Psoas muscle (tissue), 8 donors: ENCODE results near the gene ZDHHC4. TPM values are rescaled to one million over a fixed set of nuclear protein-coding genes. Genes with fewer than 3 reads are reported as not detected.

Experiments
- ATAC-seq, 4 donors: fragments of 200-7000 bp; cut with Tn5 transposase; one replicate each; pipeline ENCODE4 v1.9.1; 2020; ENCODE audit warnings: moderate library complexity in 3 of 4, mild to moderate bottlenecking in 2 of 4
- DNase-seq, 2 donors: peaks; one replicate each; pipeline ENCODE4 v3.0.0-alpha.2; 2020
- H3K27ac ChIP-seq: fragments of 200-600 bp; one replicate; pipeline ENCODE4 v1.8.0; 2022
- H3K27me3 ChIP-seq, 3 donors: fragments of 200-600 bp in 1 of 3; one replicate each; pipeline versions ENCODE4 v1.6.1 to v1.8.0; 2013 to 2022; ENCODE audit warnings: low read length in 2 of 3, mild to moderate bottlenecking in 2 of 3, moderate library complexity in 1 of 3; ENCODE audit not compliant: insufficient read depth in 3 of 3
- H3K36me3 ChIP-seq, 2 donors: fragments of 200-600 bp in 1 of 2; one replicate each; pipeline versions ENCODE4 v1.6.1 to v1.8.0; 2013 to 2022; ENCODE audit warnings: low read depth in 1 of 2, mild to moderate bottlenecking in 1 of 2, moderate library complexity in 1 of 2; ENCODE audit not compliant: insufficient read depth in 1 of 2
- H3K4me1 ChIP-seq: fragments of 200-600 bp; one replicate; pipeline ENCODE4 v1.8.0; 2022
- H3K4me3 ChIP-seq: fragments of 200-600 bp; one replicate; pipeline ENCODE4 v1.8.0; 2022; ENCODE audit warnings: mild to moderate bottlenecking
- H3K9me3 ChIP-seq: fragments of 200-600 bp; one replicate; pipeline ENCODE4 v1.8.0; 2022
- CTCF ChIP-seq: fragments of 200-600 bp; IDR thresholded peaks from one replicate; pipeline ENCODE4 v1.8.0; 2022; ENCODE audit warnings: antibody characterized with exemption
- WGBS, 3 donors: extraction: QIAGEN DNeasy Blood & Tissue Kit; methylation state at CpG; one replicate each; pipeline versions ENCODE4 v1.1.6 to v1.1.7; 2013; 5-methylcytosine and 5-hydroxymethylcytosine counted together
- intact Hi-C, 2 donors: fragments of 100-400 bp; cut with DNase I; formaldehyde crosslinking; loops; one replicate each; pipeline versions ENCODE4 v1.11.0 to v1.14.2; 2022
- polyA plus RNA-seq, 3 donors: library from polyadenylated mRNA; stranded (reverse); fragments of 200-250 nt; gene quantifications; one replicate each; pipeline ENCODE4 v1.2.3, GENCODE V29; 2013
- total RNA-seq, 4 donors: library from RNA; stranded (reverse); fragmentation: NEBNext Ultra II Directional in 2 of 4; extraction: Animal tissue kit (Norgen Biotek cat#: 25700) in 2 of 4; gene quantifications; one replicate each; pipeline versions ENCODE4 v1.2.1 to v1.2.4, GENCODE V29; 2021 to 2023
- donor health status: healthy with polysubstance abuse.
- donor health status: DM: no; HTN: no; CAD: no; lungs with moderate emphysema.
- donor health status: Bipolar disorder and iron deficiency.
- donor health status: healthy.
- donor health status: DM: yes; HTN: yes; CAD: no.
- donor health status: DM: no; HTN: no; CAD: no.
- donor health status: DM: no; HTN: no; CAD: no.
- donor health status: DM: yes; HTN: yes; CAD: no.

ZDHHC4 gene
- total and polyA plus RNA-seq, 7 donors = 46.7 to 112 (median 60.0) TPM

- TF ChIP-seq CTCF = no peak
- DNase-seq (no peak), ATAC-seq (no peak)
- Histone ChIP-seq H3K27ac (no peak overlapping the region), H3K36me3 (peaks cover 0 to 91% of the 10 kb centered on the region in 2 donors), H3K27me3 (no peaks in the 10 kb centered on the region), H3K4me3 (no peak overlapping the region), H3K9me3 (no peaks in the 10 kb centered on the region), H3K4me1 (no peaks in the 10 kb centered on the region)
- intact Hi-C loops = no loop called here
- 88 to 90% (median 89%) methylated on average over 10 of the region's 10 CpGs for WGBS, 3 donors
These were observed 27.2 kb downstream of the ZDHHC4 start for GRCh38 chr7:6604458-6604857.

GRCh38 chr7:6606866-6607583 is 29.8 kb downstream of the ZDHHC4 start:
- no peak for TF ChIP-seq CTCF
- ATAC-seq = no peak
- Histone ChIP-seq H3K4me1 (no peaks in the 10 kb centered on the region), H3K27me3 (no peaks in the 10 kb centered on the region), H3K9me3 (no peaks in the 10 kb centered on the region), H3K4me3 (no peak overlapping the region), H3K36me3 (peaks cover 0 to 66% of the 10 kb centered on the region in 2 donors), H3K27ac (no peak overlapping the region)
- DNase-seq = no peak
- WGBS, 3 donors = 88 to 92% (median 91%) methylated on average over 32 to 36 of the region's 36 CpGs
- intact Hi-C loops = no loop called here

GRCh38 chr7:6607651-6608051 is 30.4 kb downstream of the ZDHHC4 start:
- ATAC-seq (peak in 1 of 4 donors; percentile 29), DNase-seq (no peak)
- intact Hi-C loops = no loop called here
- Histone ChIP-seq H3K9me3 (no peaks in the 10 kb centered on the region), H3K36me3 (peaks cover 0 to 59% of the 10 kb centered on the region in 2 donors), H3K4me3 (no peak overlapping the region), H3K27ac (no peak overlapping the region), H3K27me3 (no peaks in the 10 kb centered on the region), H3K4me1 (no peaks in the 10 kb centered on the region)
- TF ChIP-seq CTCF = no peak
- WGBS, 3 donors = 87 to 93% (median 91%) methylated on average over 31 to 38 of the region's 38 CpGs

- intact Hi-C loops = no loop called here
- no peak for DNase-seq
- H3K9me3 ChIP-seq = no peaks in the 10 kb centered on the region
- 88 to 90% (median 89%) methylated on average over 26 to 27 of the region's 27 CpGs for WGBS, 3 donors
- no peak overlapping the region for H3K27ac ChIP-seq
- H3K4me1 ChIP-seq = no peaks in the 10 kb centered on the region
- ATAC-seq = no peak
- no peak overlapping the region for H3K4me3 ChIP-seq
- TF ChIP-seq CTCF = no peak
- peaks cover 0 to 55% of the 10 kb centered on the region in 2 donors for H3K36me3 ChIP-seq
- no peaks in the 10 kb centered on the region for H3K27me3 ChIP-seq
These were observed 30.8 kb downstream of the ZDHHC4 start for GRCh38 chr7:6608081-6608480.

GRCh38 chr7:6608794-6609193 is 31.5 kb downstream of the ZDHHC4 start:
- DNase-seq = no peak
- Histone ChIP-seq H3K4me3 (no peak overlapping the region), H3K9me3 (no peaks in the 10 kb centered on the region), H3K4me1 (no peaks in the 10 kb centered on the region), H3K27me3 (no peaks in the 10 kb centered on the region), H3K36me3 (peaks cover 0 to 48% of the 10 kb centered on the region in 2 donors), H3K27ac (no peak overlapping the region)
- intact Hi-C loops = no loop called here
- TF ChIP-seq CTCF = no peak
- 89 to 98% (median 91%) methylated on average over 12 of the region's 12 CpGs for WGBS, 3 donors
- ATAC-seq = no peak
